ENCODE results near the gene TNFRSF14. TPM values are rescaled to one million over a fixed set of nuclear protein-coding genes. Genes with fewer than 3 reads are reported as not detected.

Gene TNFRSF14
- polyA plus RNA-seq, 10 donors = 11.5 to 22.6 (median 13.8) TPM

- DNase-seq = no peak
These were observed 55.7 kb downstream of the TNFRSF14 start for GRCh38 chr1:2611621-2612437.

GRCh38 chr1:2612591-2613365 is 56.6 kb downstream of the TNFRSF14 start:
- DNase-seq = no peak

Other genes starting within 250 kb of the TNFRSF14 start
- gene MORN1, start 164.8 kb upstream of the TNFRSF14 start, polyA plus RNA-seq (ENCODE audit: insufficient read length in 10 of 10) = 1 to 10 TPM; 4.2 to 9.1 (median 6.2) TPM
- 10 to 100 TPM; 69.9 to 87.9 (median 80.9) TPM for gene RER1, start 164.5 kb upstream of the TNFRSF14 start, polyA plus RNA-seq (ENCODE audit: insufficient read length in 10 of 10)
- gene PEX10, start 143.8 kb upstream of the TNFRSF14 start, polyA plus RNA-seq (ENCODE audit: insufficient read length in 10 of 10) = 10 to 100 TPM; 14.4 to 19.9 (median 17.5) TPM
- gene PLCH2, start 80.1 kb upstream of the TNFRSF14 start, polyA plus RNA-seq (ENCODE audit: insufficient read length in 10 of 10) = 1 to 10 TPM in 4 of 10 donors, under 1 TPM in 6; 0.39 to 3.3 (median 0.71) TPM
- gene PANK4, start 29.8 kb upstream of the TNFRSF14 start, polyA plus RNA-seq (ENCODE audit: insufficient read length in 10 of 10) = 10 to 100 TPM; 18.3 to 22.5 (median 21.1) TPM
- gene HES5, start 26.1 kb upstream of the TNFRSF14 start, polyA plus RNA-seq (ENCODE audit: insufficient read length in 10 of 10) = 1 to 10 TPM in 1 of 10 donors, under 1 TPM in 9; 0.18 to 1.0 (median 0.55) TPM
- 10 to 100 TPM; 16.6 to 26.6 (median 20.9) TPM for gene PRXL2B, start 30.4 kb downstream of the TNFRSF14 start, polyA plus RNA-seq (ENCODE audit: insufficient read length in 10 of 10)
- under 1 TPM; 0.13 to 0.81 (median 0.49) TPM for gene MMEL1, start 76.6 kb downstream of the TNFRSF14 start, polyA plus RNA-seq (ENCODE audit: insufficient read length in 10 of 10)
- gene TTC34, start 245.3 kb downstream of the TNFRSF14 start, polyA plus RNA-seq (ENCODE audit: insufficient read length in 10 of 10) = under 1 TPM; 0.09 to 0.58 (median 0.19) TPM

Data from muscle of back (tissue), 11 donors.